Stimulated activated CD4-positive, alpha-beta T cell treated with anti-CD3 and anti-CD28 coated beads, Interleukin-2, amount 100 ng/mL, for 4 hours (primary cell): Measurements from ENCODE around the gene ZNF738.
A peak's percentile ranks its signal among the peaks of the same experiment; 100 is the strongest.
"Not testable (repeated sequence)": the region's sequence is repeated elsewhere in the genome, so short reads cannot be mapped to it uniquely, and the experiment has no call there.

ENCODE experiments used
- DNase-seq: peaks from one replicate; pipeline ENCODE4 v3.0.0-alpha.2; 2020; ENCODE audit warnings: low read depth

The ZNF738 gene

DNA sequence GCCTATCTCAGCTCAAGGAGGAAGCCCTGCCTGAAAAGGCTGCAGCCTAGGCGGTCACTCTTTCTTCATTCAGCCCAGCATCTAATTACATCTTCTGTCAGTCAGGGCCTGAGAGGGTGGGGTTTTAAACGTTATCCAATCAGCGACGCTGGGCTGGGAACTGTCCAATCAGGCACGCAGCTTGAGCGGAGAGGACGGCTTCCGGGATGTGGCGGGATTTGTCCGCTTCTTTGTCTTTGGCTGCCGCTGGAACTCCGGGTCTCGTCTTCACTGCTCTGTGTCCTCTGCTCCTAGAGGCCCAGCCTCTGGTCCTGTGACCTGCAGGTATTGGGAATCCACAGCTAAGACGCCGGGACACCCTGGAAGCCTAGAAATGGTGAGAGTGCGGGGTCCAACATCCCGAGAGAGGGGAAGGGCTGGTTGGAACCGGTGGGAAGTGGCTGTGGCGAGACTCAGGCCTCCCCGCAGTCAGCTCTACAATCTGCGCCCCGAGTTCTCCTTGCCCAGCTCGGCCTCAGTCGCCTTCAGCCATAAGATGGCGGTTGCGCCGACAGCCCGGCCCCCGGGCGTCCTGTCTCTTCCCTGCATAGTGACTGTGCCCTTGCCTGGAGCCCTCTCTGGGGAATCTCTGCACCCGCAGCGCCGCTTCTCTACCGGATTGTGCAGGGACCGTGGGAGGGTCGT is at the start of gene ZNF738:
ZNF738 (plus strand) TSS at position 233 of the 684 bp plus-strand sequence; CDS start at position 374, 141 bp downstream.
- peak; percentile 65 for DNase-seq

DNA sequence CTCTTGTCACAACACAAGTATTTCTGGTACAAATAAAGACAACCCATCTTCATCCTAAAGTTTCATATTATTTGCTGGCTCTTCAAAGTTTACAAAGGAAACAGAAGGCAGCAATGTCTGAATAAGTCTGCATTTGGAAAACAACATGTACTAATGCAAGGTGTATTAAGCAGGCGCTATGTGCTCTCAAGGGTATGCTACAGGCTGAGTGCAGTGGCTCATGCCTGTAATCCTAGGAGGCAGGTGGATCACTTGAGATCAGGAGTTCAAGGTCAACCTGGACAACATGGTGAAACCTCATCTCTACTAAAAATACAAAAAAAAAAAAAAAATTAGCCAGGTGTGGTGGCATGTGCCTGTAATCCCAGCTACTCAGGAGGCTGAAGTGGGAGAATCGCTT is 46.0 kb upstream of the ZNF738 start:
- DNase-seq = not testable (repeated sequence)

DNA sequence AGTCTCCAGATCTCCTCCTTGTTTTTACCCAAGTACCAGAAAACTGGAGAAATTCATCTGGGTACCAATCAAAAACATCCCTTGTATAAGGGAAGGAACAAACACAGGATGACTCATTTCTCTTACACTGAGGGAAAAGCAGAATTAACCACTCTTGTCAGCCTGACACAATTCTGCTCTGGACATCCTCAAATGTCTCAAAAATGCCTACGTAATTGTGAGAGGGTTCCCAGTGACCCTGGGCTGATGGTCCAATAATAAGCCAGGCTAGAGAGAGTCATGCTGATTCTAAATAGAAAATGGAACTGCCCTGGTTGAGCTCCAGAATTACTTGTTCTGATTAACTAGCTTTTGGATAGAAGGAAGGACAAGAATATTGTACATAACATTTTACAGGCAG is 44.1 kb upstream of the ZNF738 start:
- no peak for DNase-seq

DNA sequence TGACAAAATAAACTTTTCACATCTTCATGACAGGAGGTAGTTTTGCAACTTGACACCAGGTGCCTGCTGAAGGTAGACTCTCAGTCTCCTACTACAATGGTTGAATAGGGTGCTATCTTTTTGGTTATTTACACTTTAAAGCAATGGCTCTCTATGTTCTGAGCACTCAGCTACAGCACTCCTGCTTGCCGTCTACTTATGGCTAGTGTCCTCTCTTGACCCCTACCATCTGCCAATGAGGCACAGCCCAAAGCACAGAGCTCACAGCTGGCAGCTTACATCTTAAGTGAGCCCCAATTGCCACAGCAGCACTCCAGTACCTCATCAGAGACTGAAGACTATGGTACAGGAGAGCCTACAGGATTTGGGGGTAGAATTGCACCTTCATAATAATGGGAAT is 41.0 kb upstream of the ZNF738 start:
- no peak for DNase-seq

DNA sequence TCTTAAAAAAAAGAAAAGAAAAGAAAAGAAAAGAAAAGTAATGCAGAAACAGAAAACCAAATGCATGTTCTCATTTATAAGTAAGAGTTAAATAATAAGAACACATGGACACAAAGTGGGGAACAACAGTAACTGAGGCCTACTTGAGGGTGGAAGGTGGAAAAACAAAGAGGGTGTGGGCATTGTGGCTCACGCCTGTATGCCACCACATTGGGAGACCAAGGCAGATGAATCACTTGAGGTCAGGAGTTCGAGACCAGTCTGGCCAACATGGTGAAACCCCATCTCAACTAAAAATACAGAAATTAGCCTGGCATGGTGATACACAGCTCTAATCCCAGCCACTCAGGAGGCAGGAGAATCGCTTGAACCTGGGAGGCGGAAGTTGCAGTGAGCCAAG is 37.7 kb upstream of the ZNF738 start:
- DNase-seq = no peak

DNA sequence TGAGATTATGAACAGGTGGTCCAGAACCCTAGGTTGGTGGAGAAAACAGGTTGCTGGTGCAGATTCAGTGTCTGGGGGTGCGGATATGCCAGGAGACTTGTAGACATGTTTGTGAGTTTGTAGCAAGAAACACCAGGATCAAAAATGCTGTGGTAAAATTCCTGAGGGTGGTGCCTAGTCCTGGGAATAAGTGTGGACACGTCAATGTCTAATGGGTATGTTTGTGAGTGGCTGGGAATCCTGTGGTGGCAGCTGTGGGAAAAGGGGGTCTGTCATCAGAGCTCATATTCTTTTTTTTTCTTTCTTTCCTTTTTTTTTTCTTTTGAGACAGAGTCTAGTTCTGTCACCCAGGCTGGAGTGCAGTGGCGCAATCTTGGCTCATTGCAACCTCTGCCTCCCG is 36.8 kb upstream of the ZNF738 start:
- DNase-seq = no peak

DNA sequence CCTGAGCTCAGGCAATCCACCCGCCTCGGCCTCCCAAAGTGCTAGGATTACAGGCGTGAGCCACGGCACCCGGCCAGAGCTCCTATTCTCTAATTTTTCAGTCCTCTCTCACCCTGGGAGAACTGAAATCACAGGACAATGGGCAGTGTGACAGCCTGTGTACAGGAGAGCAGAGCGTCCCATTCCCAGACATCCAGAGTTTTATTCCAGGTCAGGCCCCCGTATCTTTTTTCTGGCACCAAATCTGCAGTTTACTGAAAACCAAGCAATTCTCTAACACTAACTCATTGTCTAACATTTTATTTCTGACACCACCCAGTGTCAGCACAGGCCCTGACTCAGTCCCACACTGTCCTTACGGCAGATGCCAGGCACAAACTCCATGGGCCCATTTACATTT is 36.3 kb upstream of the ZNF738 start:
- DNase-seq = no peak

DNA sequence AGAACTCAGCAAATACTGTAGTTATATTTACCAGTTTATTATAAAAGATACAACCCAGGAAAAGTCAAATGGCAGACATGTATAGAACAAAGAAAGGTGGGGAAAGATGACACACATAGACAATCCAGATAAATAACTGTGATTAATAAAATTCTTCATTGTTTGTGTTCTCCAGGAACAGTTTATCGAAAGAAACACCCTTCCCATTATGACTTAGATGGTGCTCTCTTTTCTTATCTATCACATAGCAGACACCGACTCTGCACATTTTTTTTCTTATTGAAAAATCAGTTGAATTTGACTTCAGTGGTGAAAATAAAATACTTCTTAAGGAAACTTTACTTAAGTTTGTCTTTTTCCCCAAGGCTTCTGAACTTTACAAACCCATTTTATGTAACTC is 35.8 kb upstream of the ZNF738 start:
- no peak for DNase-seq

DNA sequence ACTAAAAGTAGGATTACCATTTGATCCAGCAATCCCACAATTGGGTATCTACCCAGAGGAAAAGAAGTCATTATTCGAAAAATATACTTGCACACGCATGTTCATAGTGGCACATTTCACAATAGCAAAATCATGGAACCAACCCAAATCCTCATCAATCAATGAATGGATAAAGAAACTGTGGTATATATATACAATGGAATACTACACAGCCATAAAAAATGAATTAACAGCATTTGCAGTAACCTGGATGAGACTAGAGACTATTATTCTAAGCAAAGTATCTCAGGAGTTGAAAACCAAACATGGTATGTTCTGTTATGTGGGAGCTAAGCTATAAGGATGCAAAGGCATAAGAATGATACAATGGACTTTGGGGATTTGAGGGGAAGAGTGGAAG is 32.6 kb upstream of the ZNF738 start:
- DNase-seq = no peak

DNA sequence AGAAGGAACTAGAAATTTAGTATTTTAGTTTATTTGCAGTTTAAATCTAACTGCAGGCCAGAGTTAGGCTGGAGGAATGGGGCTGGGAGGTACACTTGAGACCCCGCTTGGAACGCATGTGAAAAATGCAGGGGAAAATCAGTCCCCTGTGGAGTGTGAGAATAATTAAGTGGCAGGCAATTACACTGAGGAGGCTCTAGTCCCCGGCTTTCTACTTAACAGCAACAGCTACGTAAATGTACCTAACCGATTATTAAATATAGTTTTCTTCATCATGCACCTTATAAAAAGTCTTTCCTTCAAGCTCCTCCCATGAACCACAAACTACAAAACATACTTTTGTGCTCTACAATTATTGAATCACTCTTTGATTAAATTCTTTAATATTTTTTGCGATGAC is 30.4 kb upstream of the ZNF738 start:
- DNase-seq = no peak

DNA sequence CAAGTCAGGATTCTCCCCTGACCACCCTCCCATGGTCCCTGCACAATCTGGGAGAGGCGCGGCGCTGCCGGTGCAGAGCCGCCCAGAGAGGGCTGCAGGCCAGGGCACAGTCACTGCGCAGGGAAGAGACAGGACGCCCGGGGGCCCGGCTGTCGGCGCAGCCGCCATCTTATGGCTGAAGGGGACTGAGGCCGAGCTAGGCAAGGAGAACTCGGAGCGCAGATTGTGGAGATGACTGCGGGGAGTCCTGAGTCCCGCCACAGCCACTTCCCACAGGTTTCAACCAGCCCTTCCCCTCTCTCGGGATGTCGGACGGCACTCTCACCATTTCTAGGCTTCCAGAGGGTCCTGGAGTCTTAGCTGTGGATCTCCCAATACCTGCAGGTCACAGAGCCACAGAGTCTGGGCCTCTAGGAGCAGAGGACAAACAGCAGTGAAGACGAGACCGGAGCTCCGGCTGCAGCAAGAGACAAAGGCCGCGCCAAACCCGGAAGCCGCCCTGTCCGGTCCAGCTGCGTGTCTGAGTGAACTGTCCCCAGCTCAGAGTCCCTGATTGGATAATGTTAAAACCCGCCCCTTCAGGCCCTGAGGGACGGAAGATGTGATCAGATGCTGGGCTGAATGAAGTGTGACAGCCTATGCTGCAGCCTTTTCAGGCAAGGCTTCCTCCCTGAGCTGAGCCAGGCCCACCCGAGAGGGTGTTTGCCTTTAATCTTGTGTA is 29.8 kb upstream of the ZNF738 start, which contains the start of gene ZNF708:
ZNF708 (minus strand) TSS at position 526 of the 721 bp plus-strand sequence; CDS start at position 328, 198 bp downstream.
- peak; percentile 71 for DNase-seq

DNA sequence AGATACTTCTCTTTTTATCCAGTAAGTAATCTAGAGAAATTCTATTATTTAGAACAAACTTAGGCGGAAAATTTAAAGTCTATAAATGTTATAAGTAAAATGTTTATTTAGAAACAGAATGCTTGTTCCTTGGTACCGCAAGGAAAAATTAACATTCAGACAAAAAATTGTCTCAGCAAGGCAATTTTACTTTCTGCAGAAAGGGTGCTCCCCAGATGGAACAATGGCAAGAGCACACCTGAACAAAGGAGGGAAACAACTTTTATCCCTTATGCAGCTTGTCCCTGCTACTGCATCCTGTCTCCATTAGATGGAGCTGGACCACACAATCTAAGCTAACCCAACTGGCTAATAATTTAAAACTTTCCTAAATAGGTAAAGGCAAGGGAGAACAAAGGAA is 23.1 kb upstream of the ZNF738 start:
- DNase-seq = no peak

DNA sequence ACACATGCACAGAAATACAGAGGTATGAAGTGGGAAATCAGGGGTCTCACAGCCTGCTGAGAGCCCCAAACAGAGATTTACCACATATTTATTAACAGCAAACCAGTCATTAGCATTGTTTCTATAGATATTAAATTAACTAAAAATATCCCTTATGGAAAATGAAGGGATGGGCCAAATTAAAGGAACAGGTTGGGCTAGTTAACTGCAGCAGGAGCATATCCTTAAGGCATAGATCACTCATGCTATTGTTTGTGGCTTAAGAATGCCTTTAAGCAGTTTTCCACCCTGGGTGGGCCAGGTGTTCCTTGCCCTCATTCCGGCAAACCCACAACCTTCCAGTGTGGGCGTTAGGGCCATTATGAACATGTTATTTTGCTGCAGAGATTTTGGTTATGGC is 14.0 kb upstream of the ZNF738 start:
- DNase-seq = not testable (repeated sequence)

DNA sequence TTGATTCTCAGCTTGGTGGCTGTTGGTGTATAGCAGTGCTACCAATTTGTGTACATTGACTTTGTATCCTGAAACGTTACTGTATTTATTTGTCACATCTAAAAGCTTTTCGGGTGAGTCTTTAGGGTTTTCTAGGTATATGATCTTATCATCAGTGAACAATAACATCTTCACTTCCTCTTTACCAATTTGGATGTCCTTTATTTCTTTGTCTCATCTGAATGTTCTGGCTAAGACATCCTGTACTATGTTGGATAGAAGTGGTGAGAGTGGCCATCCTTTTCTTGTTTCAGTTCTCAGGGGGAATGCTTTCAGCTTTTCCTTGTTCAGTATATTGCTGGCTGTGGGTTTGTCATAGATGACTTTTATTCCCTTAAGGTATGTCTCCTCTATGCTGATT is 6.0 kb upstream of the ZNF738 start:
- DNase-seq = no peak

DNA sequence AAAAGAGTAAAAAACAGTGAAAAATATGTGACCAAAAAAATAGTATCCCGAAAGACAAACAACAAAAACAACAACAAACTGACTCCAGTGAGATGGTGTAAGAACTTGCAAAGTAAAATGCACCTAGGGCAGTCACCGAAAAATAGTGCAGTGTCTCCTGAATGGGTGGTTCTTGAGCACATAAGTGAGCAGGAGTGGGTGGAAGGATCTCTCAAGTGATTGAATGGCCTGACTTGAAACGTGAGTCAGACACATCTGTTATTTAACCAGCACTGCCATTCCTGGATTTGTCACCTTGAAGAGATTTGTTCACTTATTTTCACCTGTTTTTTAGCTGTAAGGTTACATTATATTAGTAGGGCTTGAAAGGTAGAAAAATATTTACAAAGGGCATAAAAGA is 3.5 kb downstream of the ZNF738 start:
- DNase-seq = no peak

DNA sequence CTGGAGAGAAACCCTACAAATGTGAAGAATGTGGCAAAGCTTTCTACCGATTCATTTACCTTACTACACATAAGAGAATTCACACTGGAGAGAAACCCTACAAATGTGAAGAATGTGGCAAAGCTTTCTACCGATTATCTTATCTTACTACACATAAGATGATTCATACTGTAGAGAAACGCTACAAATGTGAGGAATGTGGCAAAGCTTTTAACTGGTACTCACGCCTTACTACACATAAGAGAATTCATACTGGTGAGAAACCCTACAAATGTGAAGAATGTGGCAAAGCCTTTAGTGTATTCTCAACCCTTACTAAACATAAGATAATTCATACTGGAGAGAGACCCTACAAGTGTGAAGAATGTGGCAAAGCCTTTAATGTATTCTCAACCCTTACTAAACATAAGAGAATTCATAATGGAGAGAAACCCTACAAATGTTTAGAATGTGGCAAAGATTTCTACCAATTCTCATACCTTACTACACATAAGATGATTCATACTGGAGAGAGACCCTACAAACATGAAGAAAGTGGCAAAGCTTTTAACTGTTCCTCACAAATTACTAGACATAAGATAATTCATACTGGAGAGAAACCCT is 25.3 kb downstream of the ZNF738 start:
- DNase-seq = no peak

DNA sequence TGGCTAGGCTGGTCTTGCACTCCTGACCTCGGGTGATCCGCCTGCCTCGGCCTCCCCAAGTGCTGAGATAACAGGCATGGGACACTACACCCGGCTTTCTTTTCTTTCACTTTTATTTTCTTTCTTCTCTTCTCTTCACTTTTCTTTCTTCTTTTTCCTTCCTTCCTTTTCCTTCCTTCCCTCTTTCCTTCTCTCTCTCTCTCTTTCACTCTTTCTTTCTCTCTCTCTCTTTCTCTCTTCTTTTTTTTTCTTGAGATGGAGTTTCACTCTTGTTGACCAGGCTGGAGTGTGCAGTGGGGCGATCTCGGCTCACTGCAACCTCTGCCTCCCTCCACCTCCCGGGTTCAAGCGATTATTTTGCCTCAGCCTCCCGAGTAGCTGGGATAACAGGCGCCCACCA is 37.3 kb downstream of the ZNF738 start:
- no peak for DNase-seq

DNA sequence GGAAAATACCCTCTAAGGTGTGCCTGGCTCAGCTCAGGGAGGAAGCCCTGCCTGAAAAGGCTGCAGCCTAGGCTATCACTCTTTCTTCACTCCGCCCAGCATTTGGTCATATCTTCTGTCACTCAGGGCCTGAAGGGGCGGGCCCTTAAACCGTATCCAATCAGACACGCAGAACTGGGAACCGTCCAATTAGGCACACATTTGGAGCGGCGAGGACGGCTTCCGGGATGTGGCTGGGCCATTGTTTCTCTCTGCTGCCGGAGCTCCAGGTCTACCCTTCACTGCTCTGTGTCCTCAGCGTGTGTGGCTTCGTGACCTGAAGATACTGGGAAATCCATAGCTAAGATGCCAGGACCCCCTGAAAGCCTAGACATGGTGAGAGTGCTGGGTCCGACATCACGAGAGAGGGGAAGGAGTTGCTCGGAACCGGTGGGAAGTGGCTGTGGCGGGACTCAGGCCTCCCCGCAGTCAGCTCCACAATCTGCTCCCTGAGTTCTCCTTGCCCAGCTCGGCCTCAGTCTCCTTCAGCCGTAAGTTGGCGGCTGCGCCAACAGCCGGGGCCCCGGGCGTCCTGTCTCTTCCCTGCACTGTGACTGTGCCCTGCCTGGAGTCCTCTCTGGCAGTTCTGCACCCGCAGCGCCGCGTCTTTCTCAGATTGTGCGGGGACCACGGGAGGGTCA is 38.2 kb downstream of the ZNF738 start, which contains the start of gene ZNF493:
ZNF493 (plus strand) TSS at position 241 of the 680 bp plus-strand sequence; CDS start at position 346, 105 bp downstream.
- DNase-seq = peak; percentile 87

DNA sequence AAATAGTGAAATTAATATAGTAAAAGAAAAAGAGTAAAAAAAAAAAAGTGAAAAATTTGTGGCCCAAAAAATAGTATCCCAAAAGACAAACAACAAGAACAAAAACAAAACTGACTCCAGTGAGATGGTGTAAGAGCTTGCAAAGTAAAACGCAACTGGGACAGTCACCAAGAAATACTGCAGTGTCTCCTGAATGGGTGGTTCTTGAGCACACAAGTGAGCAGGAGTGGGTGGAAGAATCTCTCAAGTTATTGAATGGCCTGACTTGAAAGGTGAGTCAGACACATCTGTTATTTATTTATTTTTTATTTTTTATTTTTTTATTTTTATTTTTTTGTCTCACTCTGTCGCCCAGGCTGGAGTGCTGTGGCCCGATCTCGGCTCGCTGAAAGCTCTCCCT is 40.1 kb downstream of the ZNF738 start:
- DNase-seq = no peak

DNA sequence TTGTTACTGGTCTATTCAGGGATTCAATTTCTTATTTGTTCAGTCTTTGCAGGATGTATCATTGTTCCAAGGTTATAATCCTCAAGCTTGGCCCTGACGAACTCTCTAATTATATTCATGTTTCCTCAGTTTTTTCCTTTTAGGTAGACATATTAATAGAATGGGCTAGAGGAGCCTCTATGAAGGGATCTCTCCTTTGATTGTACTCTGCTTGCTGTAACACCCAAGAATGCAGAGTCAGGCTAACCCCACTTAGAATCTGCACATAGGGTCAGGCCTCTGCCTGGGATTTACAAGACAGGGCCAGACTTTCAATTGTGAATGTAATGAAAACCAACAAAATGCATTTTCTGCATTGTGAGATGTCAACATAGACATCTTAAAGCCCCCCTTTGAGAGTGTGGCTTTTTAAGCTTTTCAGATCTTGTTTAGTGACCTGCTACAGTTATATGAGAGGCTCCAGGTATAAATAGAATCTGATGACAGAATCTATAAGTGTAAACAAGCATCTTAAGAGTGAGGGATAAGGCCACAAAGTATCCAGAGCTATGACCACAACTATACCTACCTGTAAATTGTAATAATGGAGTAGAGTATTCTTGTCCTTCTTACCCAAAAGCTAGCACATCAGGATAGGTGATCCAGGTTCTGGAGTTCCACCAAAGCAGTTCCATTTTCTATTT is 43.6 kb downstream of the ZNF738 start:
- DNase-seq = no peak

DNA sequence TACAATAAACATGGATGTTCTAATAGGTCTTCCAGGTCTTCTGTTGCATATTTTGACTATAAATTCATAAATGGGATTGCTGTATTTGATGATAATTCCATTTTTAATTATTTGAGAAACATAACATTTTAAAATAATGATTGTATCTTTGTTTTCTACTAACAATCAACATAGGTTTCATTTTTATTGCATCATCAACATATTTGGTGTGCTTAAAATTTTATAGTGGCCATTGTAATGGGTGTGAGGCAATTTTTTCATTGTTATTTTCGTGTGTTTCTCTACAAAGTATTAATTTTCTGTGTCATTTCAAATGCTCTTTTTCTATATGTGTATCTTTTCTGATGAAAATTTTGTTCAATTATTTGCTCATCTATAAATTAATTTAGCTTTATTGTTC is 51.4 kb downstream of the ZNF738 start:
- DNase-seq = no peak

DNA sequence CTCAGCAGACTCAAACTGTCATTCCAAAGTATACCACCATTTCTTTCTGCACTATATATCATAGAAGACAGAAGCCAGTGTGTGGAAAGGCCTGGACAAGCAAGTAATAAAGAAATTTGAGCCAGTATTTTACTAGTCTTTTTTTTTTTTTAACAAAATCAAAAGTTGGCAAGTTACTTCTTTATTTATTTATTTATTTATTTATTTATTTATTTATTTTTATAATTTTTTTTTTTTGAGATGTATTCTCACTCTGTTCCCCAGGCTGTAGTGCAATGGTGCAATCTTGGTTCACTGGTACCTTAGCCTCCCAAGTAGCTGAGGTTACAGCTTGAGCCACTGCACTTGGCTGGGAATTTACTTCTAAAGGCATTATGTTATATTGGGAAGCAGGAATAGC is 63.4 kb downstream of the ZNF738 start:
- DNase-seq = no peak
